ENCODE data around the gene UNC119B. TPM values are rescaled to one million over a fixed set of nuclear protein-coding genes. Genes with fewer than 3 reads are reported as not detected.

The UNC119B gene
- 1 to 10 TPM; 4.7 to 8.7 (median 7.8) TPM for total RNA-seq

- Histone ChIP-seq H3K27me3 (no peaks in the 10 kb centered on the region), H3K27ac (peak within 1 kb of the TSS; percentile 69 to 94 (median 85)), H3K4me1 (peaks cover 19 to 25% of the 10 kb centered on the region in 2 donors), H3K9me3 (no peaks in the 10 kb centered on the region), H3K4me3 (peak within 1 kb of the TSS; percentile 63 to 87 (median 74)), H3K36me3 (peaks cover 0 to 12% of the 10 kb centered on the region in 2 donors)
- peak in 1 of 2 donors; percentile 42 for DNase-seq
- intact Hi-C loops (cut with DNase I; ENCODE audit: low total_unique reads) = loop anchor here (2.0 to 10.0 kb wide), 2 partner anchors 23 to 265 kb away; partner anchors contain the start of genes HNF1A and MLEC
- in situ Hi-C loops (cut with MboI; ENCODE audit: low sequenced_read_pairs in 4 of 4) = loop anchor here (5.0 to 10.0 kb wide), 4 partner anchors 63 to 265 kb away; partner anchors contain the start of genes POP5 (in 4 of the 4), CABP1 (in 1 of the 4) and HNF1A (in 1 of the 4)
- peak; percentile 20 to 41 for TF ChIP-seq POLR2A (IDR thresholded peaks at IDR 0.05)
- peak in 1 of 5 experiments; percentile 24 for TF ChIP-seq CTCF (IDR thresholded peaks at IDR 0.05 in 4 of 5, conservative IDR thresholded peaks at IDR 0.05 in 1 of 5)
- peak; percentile 79 to 81 for ATAC-seq
These were observed at the start of gene UNC119B for GRCh38 chr12:120710031-120710804. UNC119B (plus strand) TSS chr12:120710458; CDS start chr12:120710475, 17 bp downstream.

GRCh38 chr12:120661432-120661831 lies 48.8 kb upstream of the UNC119B start:
- Histone ChIP-seq H3K9me3 (no peaks in the 10 kb centered on the region), H3K4me3 (no peak overlapping the region), H3K36me3 (no peaks in the 10 kb centered on the region), H3K27me3 (no peaks in the 10 kb centered on the region), H3K27ac (no peak overlapping the region), H3K4me1 (no peaks in the 10 kb centered on the region)
- TF ChIP-seq POLR2A (IDR thresholded peaks at IDR 0.05) (no peak), CTCF (IDR thresholded peaks at IDR 0.05 in 4 of 5, conservative IDR thresholded peaks at IDR 0.05 in 1 of 5) (no peak)
- intact Hi-C loops (cut with DNase I; ENCODE audit: low total_unique reads) = no loop called here
- DNase-seq (no peak), ATAC-seq (no peak)
- in situ Hi-C loops (cut with MboI; ENCODE audit: low sequenced_read_pairs in 4 of 4) = no loop called here

- Histone ChIP-seq H3K4me3 (no peak overlapping the region), H3K36me3 (no peaks in the 10 kb centered on the region), H3K4me1 (no peaks in the 10 kb centered on the region), H3K27me3 (no peaks in the 10 kb centered on the region), H3K9me3 (no peaks in the 10 kb centered on the region), H3K27ac (no peak overlapping the region)
- ATAC-seq (no peak), DNase-seq (no peak)
- intact Hi-C loops (cut with DNase I; ENCODE audit: low total_unique reads) (no loop called here), in situ Hi-C loops (cut with MboI; ENCODE audit: low sequenced_read_pairs in 4 of 4) (no loop called here)
- TF ChIP-seq POLR2A (IDR thresholded peaks at IDR 0.05) (no peak), CTCF (IDR thresholded peaks at IDR 0.05 in 4 of 5, conservative IDR thresholded peaks at IDR 0.05 in 1 of 5) (no peak)
These were observed 47.4 kb upstream of the UNC119B start for GRCh38 chr12:120662879-120663278.

- no peak overlapping the region for H3K27ac ChIP-seq
- no peak overlapping the region for H3K4me3 ChIP-seq
- DNase-seq (no peak), ATAC-seq (no peak)
- H3K36me3 ChIP-seq = no peaks in the 10 kb centered on the region
- intact Hi-C loops (cut with DNase I; ENCODE audit: low total_unique reads) (no loop called here), in situ Hi-C loops (cut with MboI; ENCODE audit: low sequenced_read_pairs in 4 of 4) (no loop called here)
- H3K27me3 ChIP-seq = no peaks in the 10 kb centered on the region
- H3K4me1 ChIP-seq = no peaks in the 10 kb centered on the region
- TF ChIP-seq POLR2A (IDR thresholded peaks at IDR 0.05) = no peak
- TF ChIP-seq CTCF (IDR thresholded peaks at IDR 0.05 in 4 of 5, conservative IDR thresholded peaks at IDR 0.05 in 1 of 5) = no peak
- no peaks in the 10 kb centered on the region for H3K9me3 ChIP-seq
These were observed 46.5 kb upstream of the UNC119B start for GRCh38 chr12:120663741-120664140.
